GM21423 (cell line): ENCODE measurements around the gene CPB2.

Source experiments
- ATAC-seq: cut with Tn5 transposase; IDR thresholded peaks from one replicate; pipeline ENCODE4 v1.9.1; 2021; ENCODE audit warnings: mild to moderate bottlenecking, moderate library complexity; ENCODE audit not compliant: unreplicated experiment

CPB2 gene

DNA sequence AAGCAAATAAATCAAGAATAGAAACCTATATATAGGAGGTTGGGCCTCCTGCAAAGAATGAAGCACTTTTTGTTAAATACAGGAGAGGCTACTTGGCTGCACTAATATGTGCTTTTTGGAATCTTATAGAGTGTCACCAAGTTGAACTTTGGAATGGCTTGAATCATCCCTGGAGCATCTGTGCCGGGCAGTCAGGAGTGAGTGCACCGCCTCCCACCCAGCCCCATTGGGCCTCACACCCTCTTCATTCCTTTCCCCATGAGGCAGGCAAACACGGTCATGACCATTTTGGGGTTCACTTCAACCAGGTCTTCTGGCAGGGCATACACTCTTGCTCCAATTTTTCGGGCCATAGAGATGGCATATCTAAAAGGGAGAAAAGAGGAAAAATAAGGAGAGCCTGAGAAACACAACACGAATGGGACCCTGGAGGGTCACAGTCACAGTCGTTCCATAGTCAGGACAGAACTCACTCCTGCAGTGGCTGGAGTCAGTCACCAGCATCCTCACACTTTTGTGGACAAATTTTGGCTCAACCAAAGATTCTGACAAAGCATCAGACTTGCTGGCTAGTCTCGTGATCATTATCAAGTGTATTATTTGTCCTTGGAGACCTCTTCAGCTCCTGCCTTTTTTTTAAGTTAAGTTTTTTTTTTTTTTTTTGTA lies 22.7 kb upstream of the CPB2 start:
- ATAC-seq, result no peak

DNA sequence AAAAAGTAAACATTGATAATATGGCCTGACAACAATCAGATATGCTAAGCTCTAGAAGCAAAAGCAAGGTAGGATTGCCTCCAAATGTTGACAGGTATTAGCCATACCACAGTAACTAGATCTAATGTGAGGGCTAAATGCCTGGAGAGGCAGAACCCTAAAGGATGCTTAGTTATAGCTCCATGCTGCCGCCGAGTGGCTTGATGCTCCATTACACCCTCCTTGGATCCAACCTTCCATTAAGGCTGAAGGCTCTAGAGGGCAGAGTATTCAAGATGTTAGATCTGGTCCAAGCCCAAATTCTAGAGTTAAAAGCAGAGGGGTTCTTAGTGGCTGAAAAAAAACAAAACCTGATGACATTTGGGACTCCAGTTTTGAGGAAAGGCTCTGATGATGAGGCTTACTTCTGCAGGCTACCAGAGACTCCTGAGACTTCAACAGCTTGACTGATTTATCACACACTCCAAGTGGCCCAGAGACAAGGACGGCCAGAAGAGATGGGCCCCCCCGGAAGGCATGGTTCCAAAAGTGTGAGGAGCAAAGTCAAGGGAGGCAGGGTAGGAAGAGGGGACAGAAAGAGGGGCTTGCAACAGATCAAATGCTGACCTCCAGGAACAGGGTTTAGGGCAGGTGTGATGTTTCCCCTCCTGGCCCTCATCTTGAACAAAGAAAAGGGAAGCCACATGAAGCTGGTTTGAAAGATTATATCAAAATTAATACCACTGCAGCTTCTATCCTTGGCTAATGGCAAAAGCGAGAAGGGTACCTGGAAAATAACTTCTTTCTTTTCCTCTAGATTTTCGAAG lies 21.9 kb upstream of the CPB2 start:
- peak; percentile 76 for ATAC-seq

- no peak for ATAC-seq
Measured at GRCh38 chr13:46126056-46126455, 21.2 kb upstream of the CPB2 start.

GRCh38 chr13:46124967-46125933 lies 20.4 kb upstream of the CPB2 start:
- ATAC-seq, result no peak

DNA sequence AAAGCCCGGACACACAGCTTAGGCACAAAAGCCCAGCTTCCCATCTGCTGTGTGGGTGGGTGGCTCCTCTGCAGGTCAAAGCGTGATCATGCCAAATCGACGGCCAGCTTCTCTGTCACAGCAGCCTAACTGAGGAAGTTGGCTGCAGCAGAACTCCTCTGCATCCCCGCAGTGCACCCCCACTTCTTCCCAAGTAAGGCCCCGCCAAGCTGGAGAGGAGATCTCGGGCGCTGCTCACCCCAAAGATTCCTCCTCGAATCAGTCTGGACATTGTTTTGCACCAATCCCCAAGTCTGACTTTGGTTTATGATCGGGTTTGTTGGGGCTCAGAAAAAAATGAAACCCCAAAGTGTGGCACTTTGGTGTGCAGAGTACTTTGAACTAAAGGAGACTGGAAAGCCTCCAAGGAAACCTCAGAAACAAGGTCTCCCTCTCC lies 19.7 kb upstream of the CPB2 start:
- ATAC-seq, result no peak

- no peak for ATAC-seq
Measured at GRCh38 chr13:46122304-46122703, 17.5 kb upstream of the CPB2 start.

DNA sequence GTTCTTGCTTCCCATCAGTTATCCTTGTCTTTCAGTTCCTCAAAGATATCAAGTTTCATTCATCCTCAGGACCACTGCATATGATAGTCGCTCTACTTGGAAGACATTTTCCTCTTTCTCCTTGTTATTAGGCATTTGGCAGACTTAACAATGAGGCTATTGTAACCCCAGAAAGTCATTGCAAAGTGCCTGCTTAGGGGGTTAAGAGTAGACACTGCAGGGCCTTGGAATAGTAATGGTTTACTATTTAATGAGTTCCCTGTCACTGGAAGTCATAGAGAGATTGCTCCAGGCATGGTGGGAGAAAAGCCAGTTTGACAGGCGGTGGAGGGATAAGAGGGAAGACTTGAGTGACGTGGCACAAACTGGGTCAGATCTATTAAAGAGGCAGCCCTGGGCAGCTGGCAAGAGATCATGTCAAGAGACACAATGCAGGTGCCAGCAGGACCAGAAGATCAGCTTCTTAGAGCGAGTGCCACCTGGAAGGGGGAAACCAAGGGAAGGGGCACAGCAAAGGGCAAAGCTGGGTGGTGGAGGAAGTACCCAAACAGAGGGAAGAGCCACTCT lies 16.8 kb upstream of the CPB2 start:
- ATAC-seq, result no peak

- no peak for ATAC-seq
Measured at GRCh38 chr13:46121033-46121432, 16.2 kb upstream of the CPB2 start.

GRCh38 chr13:46119883-46120614 lies 15.2 kb upstream of the CPB2 start:
- ATAC-seq, result no peak

- no peak for ATAC-seq
Measured at GRCh38 chr13:46116653-46117502, 12.0 kb upstream of the CPB2 start.

DNA sequence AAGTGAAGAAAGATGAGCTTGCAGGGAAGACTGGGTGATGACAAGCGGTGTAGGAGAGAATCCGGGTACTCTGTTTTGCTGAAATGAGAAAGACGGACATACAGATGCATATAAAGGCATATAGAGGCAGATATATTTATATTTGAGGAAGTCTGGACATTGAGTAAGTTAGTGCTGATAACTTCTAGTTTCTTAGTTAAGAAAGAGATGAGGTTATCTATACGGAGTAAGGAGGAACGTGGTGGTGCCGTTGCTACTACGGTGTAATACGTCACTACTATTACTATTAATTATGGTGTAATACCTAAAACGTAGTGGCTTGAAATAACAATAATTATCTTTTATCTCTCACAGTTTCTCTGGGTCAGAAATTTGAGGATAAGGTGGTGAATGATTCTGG lies 9.8 kb upstream of the CPB2 start:
- ATAC-seq, result no peak

DNA sequence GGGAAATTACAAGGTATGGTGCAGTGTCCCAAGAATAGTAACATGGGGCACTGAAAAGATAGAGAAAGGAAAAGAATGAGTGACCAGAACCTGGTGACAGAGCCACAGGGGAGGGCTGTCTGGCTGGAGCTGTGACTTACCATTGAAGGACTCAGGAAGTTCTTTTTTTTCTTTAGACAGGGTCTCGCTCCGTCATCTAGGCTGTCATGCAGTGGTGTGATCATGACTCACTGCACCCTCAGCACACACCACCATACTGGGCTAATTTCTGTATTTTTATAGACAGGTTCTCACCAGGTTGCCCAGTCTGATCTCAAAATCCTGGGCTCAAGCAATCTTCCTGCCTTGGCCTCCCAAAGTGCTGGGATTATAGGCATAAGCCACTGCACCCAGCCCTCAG lies 8.8 kb upstream of the CPB2 start:
- no peak for ATAC-seq

DNA sequence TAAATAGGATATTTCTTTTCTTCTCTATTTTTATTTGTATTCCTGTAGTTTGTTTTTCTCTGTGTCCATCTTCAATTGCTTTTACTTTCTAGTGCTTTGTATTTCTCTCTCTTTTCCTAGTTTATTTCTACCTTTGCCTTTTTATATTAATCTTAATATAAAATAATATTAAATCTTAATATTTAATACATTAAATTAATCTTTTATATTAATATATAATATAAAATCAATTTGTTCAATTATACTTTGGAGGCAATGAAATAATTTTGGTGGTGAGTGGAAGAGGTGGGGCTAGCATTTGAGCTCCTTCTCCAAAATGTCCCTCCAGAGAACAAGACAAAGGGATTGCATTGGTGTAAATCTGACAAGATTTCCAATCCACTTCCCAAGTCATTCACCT lies 6.3 kb upstream of the CPB2 start:
- ATAC-seq, result no peak

- ATAC-seq, result no peak
Measured at GRCh38 chr13:46109451-46109850, 4.6 kb upstream of the CPB2 start.

DNA sequence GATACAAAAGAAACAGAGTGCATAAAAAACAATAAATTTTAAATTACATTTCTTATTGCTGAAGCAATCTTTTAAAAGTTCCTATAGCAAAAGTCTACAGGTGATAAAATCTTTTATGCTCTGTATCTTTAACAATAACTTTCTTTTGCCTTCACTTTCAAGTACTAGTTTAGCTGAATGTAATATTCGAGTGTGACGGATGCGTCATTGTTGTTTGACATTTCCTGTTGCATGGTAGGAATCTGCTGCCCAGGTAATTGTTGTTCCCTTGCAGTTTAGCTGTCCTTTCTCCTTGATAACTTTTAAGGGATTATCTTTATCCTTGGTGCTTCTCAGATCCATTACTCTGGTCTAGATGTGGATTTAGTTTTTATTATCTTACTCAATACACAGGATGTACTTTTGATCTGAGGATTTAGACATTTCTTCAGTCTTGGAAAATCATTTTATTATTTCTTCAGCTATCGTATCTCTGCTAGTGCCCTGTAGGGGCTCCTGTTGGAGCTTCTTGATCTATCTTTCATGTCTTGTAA lies 2.1 kb upstream of the CPB2 start:
- no peak for ATAC-seq

GRCh38 chr13:46103037-46103436 lies 1.8 kb downstream of the CPB2 start:
- ATAC-seq, result no peak

DNA sequence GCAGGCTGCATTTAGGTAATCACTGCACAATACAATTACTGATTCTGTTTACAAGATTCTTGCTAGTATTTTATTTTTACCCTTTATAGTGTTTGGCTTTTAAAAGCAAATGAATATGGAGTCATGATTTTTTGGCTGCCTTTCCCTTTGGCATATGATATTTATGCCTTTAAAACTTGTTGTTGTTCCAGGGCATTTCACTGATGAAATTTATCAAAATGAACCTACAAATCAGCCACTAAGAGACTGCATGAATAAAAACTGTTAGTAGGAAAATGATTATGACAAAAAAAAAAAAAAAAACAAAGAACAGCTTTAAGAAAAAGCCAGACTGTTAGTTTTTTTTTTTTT lies 2.6 kb downstream of the CPB2 start:
- ATAC-seq, result no peak

DNA sequence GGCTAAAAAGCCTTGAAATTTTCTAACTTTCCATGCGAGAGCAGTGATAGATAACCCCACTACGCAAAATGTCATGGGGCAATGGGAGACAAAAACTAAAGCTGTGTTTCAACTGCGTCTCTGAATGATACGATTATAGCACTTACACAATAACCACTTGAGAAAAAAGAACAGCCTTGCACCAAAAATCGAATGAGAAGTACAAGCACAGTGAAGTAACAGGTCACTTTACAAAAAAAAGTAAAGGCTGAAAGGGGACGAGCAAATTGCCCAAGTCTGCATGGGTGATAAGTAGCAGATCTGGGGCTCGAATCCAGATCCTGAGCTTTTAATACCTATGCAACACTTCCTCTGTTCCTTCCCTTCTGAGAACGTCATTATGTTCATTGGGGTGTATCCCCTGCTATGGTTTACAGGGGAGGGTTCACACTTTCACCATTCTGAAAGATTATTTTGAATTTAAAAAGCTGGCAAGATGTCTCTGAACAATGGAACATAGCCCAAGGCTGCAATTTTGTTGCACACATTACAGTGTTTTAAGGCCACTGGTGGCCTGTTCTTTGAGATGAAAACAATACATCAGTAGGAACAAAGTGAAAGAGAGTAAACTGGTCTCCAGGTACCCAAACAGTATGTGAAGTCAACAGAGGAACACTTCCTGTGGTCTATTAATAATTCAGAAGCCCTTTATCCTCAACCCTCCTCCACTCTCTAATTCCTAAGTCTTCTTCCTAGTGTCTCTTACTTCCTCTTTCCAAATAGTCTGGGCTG lies 3.2 kb downstream of the CPB2 start:
- ATAC-seq, result no peak

GRCh38 chr13:46101002-46101401 lies 3.8 kb downstream of the CPB2 start:
- no peak for ATAC-seq
